Pancreas (tissue), 10 donors: ENCODE data around the gene SHISA3. TPM values are rescaled to one million over a fixed set of nuclear protein-coding genes. Genes with fewer than 3 reads are reported as not detected.

Experiments
- ATAC-seq, 4 donors: fragments of 200-7000 bp; cut with Tn5 transposase; one replicate each; pipeline versions ENCODE4 v1.8.0 to v1.9.1; 2020; ENCODE audit warnings: mild to moderate bottlenecking in 4 of 4, moderate library complexity in 4 of 4
- DNase-seq, 6 donors: peaks; one replicate each; pipeline ENCODE4 v3.0.0-alpha.2; 2020
- FAIRE-seq: peaks from 2 replicates; lab custom pipeline; 2012; peaks lifted over from hg19 to GRCh38; lab: Jason Lieb, UNC
- H3K27ac ChIP-seq, 4 donors: fragments of 200-600 bp; sonication (generic); 1 replicate in 3 of 4; 2 replicates in 1 of 4; pipeline versions ENCODE4 v1.5.0 to v1.8.0; 2020
- H3K27me3 ChIP-seq, 4 donors: fragments of 200-600 bp; one replicate each; pipeline ENCODE4 v1.8.0; 2021
- H3K36me3 ChIP-seq, 3 donors: fragments of 200-600 bp; sonication (generic) in 1 of 3; one replicate each; pipeline versions ENCODE4 v1.5.0 to v1.8.0; 2020 to 2021
- H3K4me1 ChIP-seq, 3 donors: fragments of 200-600 bp; one replicate each; pipeline ENCODE4 v1.8.0; 2021
- H3K4me3 ChIP-seq, 4 donors: fragments of 200-600 bp; sonication (generic) in 2 of 4; one replicate each; pipeline versions ENCODE4 v1.5.0 to v1.8.0; 2020 to 2021
- H3K9me3 ChIP-seq, 4 donors: fragments of 200-600 bp; one replicate each; pipeline ENCODE4 v1.8.0; 2021
- CTCF ChIP-seq, 4 donors: fragments of 200-600 bp; sonication (generic) in 3 of 4; IDR thresholded peaks; one replicate each; pipeline versions ENCODE4 v1.5.0 to v1.8.0; 2021; ENCODE audit warnings: antibody characterized with exemption in 4 of 4
- WGBS, 2 donors: extraction: QIAGEN DNeasy Blood & Tissue Kit; methylation state at CpG; one replicate each; pipeline ENCODE4 v1.1.7; 2013; 5-methylcytosine and 5-hydroxymethylcytosine counted together
- intact Hi-C, 3 donors: fragments of 100-400 bp; cut with DNase I; formaldehyde crosslinking; loops; one replicate each; pipeline versions ENCODE4 v1.11.1 to v1.14.2; 2022
- polyA plus RNA-seq, 2 donors: library from polyadenylated mRNA; stranded (reverse); fragments of 200-250 nt; gene quantifications; one replicate each; pipeline ENCODE4 v1.2.3, GENCODE V29; 2013
- total RNA-seq, 6 donors: library from RNA; stranded (reverse); fragmentation: NEBNext Ultra II Directional in 4 of 6; extraction: Animal tissue kit (Norgen Biotek cat#: 25700) in 4 of 6; gene quantifications; one replicate each; pipeline versions ENCODE4 v1.2.1 to v1.2.4, GENCODE V29; 2021 to 2023
- donor health status: healthy with polysubstance abuse.
- donor health status: DM: no; HTN: no; CAD: no; lungs with moderate emphysema.
- donor health status: DM: no; HTN: no; CAD: no.
- donor health status: control.
- donor health status: control.
- donor health status: Bipolar disorder and iron deficiency.
- donor health status: DM: yes; HTN: yes; CAD: no.
- donor health status: DM: no; HTN: no; CAD: no.
- donor health status: DM: no; HTN: no; CAD: no.
- donor health status: DM: yes; HTN: yes; CAD: no.

SHISA3 gene
- total and polyA plus RNA-seq, 8 donors = 0.07 to 0.43 (median 0.16) TPM; not detected in 3

- peak; percentile 38 to 60 (median 52) for ATAC-seq
- no peak overlapping the region for H3K27ac ChIP-seq
- TF ChIP-seq CTCF (IDR thresholded peaks at IDR 0.05) = no peak
- H3K27me3 ChIP-seq = peaks cover 3 to 43% (median 10%) of the 10 kb centered on the region in 4 donors
- peak in 1 of 6 donors; percentile 74 for DNase-seq
- no peaks in the 10 kb centered on the region for H3K36me3 ChIP-seq
- no peak for FAIRE-seq
- WGBS, 2 donors = 1 to 2% methylated on average over 60 of the region's 60 CpGs
- peak overlapping the region; percentile 23 to 59 (median 28) for H3K4me3 ChIP-seq
- H3K9me3 ChIP-seq = no peaks in the 10 kb centered on the region
- H3K4me1 ChIP-seq = no peaks in the 10 kb centered on the region
- intact Hi-C loops = no loop called here
These were observed 1.0 kb downstream of the SHISA3 start for GRCh38 chr4:42398171-42398870.

GRCh38 chr4:42398871-42399331, 1.6 kb downstream of the SHISA3 start:
- Histone ChIP-seq H3K27ac (no peak overlapping the region), H3K36me3 (no peaks in the 10 kb centered on the region), H3K9me3 (no peaks in the 10 kb centered on the region), H3K4me3 (peak overlapping the region in 2 of 4 donors; percentile 33 to 59), H3K27me3 (peaks cover 3 to 43% (median 10%) of the 10 kb centered on the region in 4 donors), H3K4me1 (no peaks in the 10 kb centered on the region)
- 5 to 8% methylated on average over 24 of the region's 24 CpGs for WGBS, 2 donors
- DNase-seq (no peak), FAIRE-seq (no peak), ATAC-seq (peak in 3 of 4 donors; percentile 14 to 22 (median 21))
- TF ChIP-seq CTCF (IDR thresholded peaks at IDR 0.05) = no peak
- intact Hi-C loops = no loop called here

- peaks cover 3 to 43% (median 10%) of the 10 kb centered on the region in 4 donors for H3K27me3 ChIP-seq
- TF ChIP-seq CTCF (IDR thresholded peaks at IDR 0.05) = no peak
- ATAC-seq = no peak
- intact Hi-C loops = no loop called here
- 12 to 17% methylated on average over 10 of the region's 10 CpGs for WGBS, 2 donors
- no peak overlapping the region for H3K27ac ChIP-seq
- no peaks in the 10 kb centered on the region for H3K4me1 ChIP-seq
- H3K36me3 ChIP-seq = no peaks in the 10 kb centered on the region
- peak overlapping the region in 1 of 4 donors; percentile 59 for H3K4me3 ChIP-seq
- FAIRE-seq = no peak
- no peak for DNase-seq
- H3K9me3 ChIP-seq = no peaks in the 10 kb centered on the region
These were observed 2.1 kb downstream of the SHISA3 start for GRCh38 chr4:42399393-42399792.

- H3K4me1 ChIP-seq = no peaks in the 10 kb centered on the region
- DNase-seq = peak in 2 of 6 donors; percentile 17 to 61
- no peak overlapping the region for H3K4me3 ChIP-seq
- peak in 3 of 4 donors; percentile 50 to 61 (median 54) for ATAC-seq
- WGBS, 2 donors = 45 to 63% methylated on average over 9 of the region's 9 CpGs
- FAIRE-seq = no peak
- intact Hi-C loops = no loop called here
- no peaks in the 10 kb centered on the region for H3K9me3 ChIP-seq
- H3K36me3 ChIP-seq = no peaks in the 10 kb centered on the region
- H3K27me3 ChIP-seq = peaks cover 0 to 32% (median 8%) of the 10 kb centered on the region in 4 donors
- H3K27ac ChIP-seq = no peak overlapping the region
- TF ChIP-seq CTCF (IDR thresholded peaks at IDR 0.05) = no peak
These were observed 3.9 kb downstream of the SHISA3 start for GRCh38 chr4:42401171-42401570.

GRCh38 chr4:42404001-42404400, 6.7 kb downstream of the SHISA3 start:
- Histone ChIP-seq H3K27ac (no peak overlapping the region), H3K36me3 (no peaks in the 10 kb centered on the region), H3K4me3 (no peak overlapping the region), H3K27me3 (peaks cover 0 to 15% (median 6%) of the 10 kb centered on the region in 4 donors), H3K9me3 (no peaks in the 10 kb centered on the region), H3K4me1 (no peaks in the 10 kb centered on the region)
- FAIRE-seq (no peak), ATAC-seq (no peak), DNase-seq (no peak)
- 79 to 87% methylated on average over 6 of the region's 6 CpGs for WGBS, 2 donors
- intact Hi-C loops = no loop called here
- TF ChIP-seq CTCF (IDR thresholded peaks at IDR 0.05) = no peak
